HFFc6 (cell line): ENCODE measurements around the gene PPM1A. TPM values are rescaled to one million over a fixed set of nuclear protein-coding genes. Genes with fewer than 3 reads are reported as not detected.
A peak's percentile ranks its signal among the peaks of the same experiment; 100 is the strongest.

Source experiments
- DNase-seq: peaks from one replicate; pipeline ENCODE4 v3.0.0-alpha.2; 2018
- H3K27ac Mint-ChIP-seq: 2 replicates; pipeline ENCODE4 v1.8.0; 2020; ENCODE audit warnings: mild to moderate bottlenecking, mixed read lengths
- H3K27me3 Mint-ChIP-seq: 2 replicates; pipeline ENCODE4 v1.8.0; 2021; ENCODE audit warnings: mild to moderate bottlenecking, moderate library complexity, mixed read lengths; ENCODE audit not compliant: insufficient read depth
- H3K36me3 Mint-ChIP-seq: 2 replicates; pipeline ENCODE4 v1.8.0; 2021; ENCODE audit warnings: low read depth, mixed read lengths
- H3K4me1 Mint-ChIP-seq: 2 replicates; pipeline ENCODE4 v1.8.0; 2020; ENCODE audit warnings: low read depth, mixed read lengths
- H3K4me3 Mint-ChIP-seq: 2 replicates; pipeline ENCODE4 v1.8.0; 2020; ENCODE audit warnings: mild to moderate bottlenecking, moderate library complexity, mixed read lengths
- H3K9me3 Mint-ChIP-seq: 2 replicates; pipeline ENCODE4 v1.8.0; 2020; ENCODE audit warnings: mild to moderate bottlenecking, mixed read lengths
- CTCF ChIP-seq: fragments of 200-600 bp; sonication (generic); IDR thresholded peaks from 2 replicates; pipeline ENCODE4 v1.5.0; 2021; ENCODE audit warnings: antibody characterized with exemption, mild to moderate bottlenecking
- total RNA-seq, 6 experiments: library from RNA; stranded (reverse); fragmentation: NEBNext Ultra II Directional; extraction: Animal tissue kit (Norgen Biotek cat#: 25700); gene quantifications; 2 replicates in 1 of 6; 3 replicates in 5 of 6; pipeline ENCODE4 v1.2.3, GENCODE V29; 2021

PPM1A gene
- total RNA-seq, 6 experiments from 2014 or later, result 35.2 to 38.0 (median 36.5) TPM

GRCh38 chr14:60272177-60272576 is 23.2 kb downstream of the PPM1A start:
- H3K9me3 Mint-ChIP-seq, result no peaks in the 10 kb centered on the region
- H3K36me3 Mint-ChIP-seq, result peaks cover 7% of the 10 kb centered on the region; the same call in 1 of the 2 replicates
- peak; percentile 17; the same call in 1 of the 2 replicates for TF ChIP-seq CTCF
- no peaks in the 10 kb centered on the region; the same call in 1 of the 2 replicates for H3K27me3 Mint-ChIP-seq
- H3K4me1 Mint-ChIP-seq, result peaks cover 42% of the 10 kb centered on the region
- no peak overlapping the region for H3K27ac Mint-ChIP-seq
- no peak overlapping the region for H3K4me3 Mint-ChIP-seq
- no peak for DNase-seq

- DNase-seq, result no peak
- no peak overlapping the region for H3K4me3 Mint-ChIP-seq
- no peaks in the 10 kb centered on the region for H3K27me3 Mint-ChIP-seq
- peaks cover 42% of the 10 kb centered on the region for H3K4me1 Mint-ChIP-seq
- H3K27ac Mint-ChIP-seq, result no peak overlapping the region
- peaks cover 7% of the 10 kb centered on the region; the same call in 1 of the 2 replicates for H3K36me3 Mint-ChIP-seq
- no peaks in the 10 kb centered on the region for H3K9me3 Mint-ChIP-seq
- no peak for TF ChIP-seq CTCF
Observed at GRCh38 chr14:60273956-60274355, 24.9 kb downstream of the PPM1A start.

DNA sequence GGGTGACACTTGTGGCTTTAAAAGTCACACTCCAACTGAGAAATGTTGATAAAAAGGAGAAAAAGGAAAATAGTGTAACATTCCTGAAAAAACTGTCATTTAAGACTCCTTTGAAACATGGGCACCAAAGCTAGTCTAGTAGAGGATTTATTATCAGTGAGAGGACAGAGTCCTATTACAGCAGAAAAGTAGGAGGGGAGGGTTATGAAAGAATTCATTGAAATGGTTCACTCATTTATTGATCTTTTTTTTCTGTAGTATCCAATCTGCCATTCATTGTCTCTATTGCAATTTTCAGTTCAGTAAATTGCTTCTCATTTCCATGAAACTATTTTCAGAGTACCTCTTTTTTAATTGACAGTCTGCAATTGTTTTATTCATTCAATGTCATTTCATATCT is 25.4 kb downstream of the PPM1A start:
- no peaks in the 10 kb centered on the region for H3K27me3 Mint-ChIP-seq
- no peak overlapping the region for H3K27ac Mint-ChIP-seq
- no peaks in the 10 kb centered on the region for H3K9me3 Mint-ChIP-seq
- no peak for TF ChIP-seq CTCF
- H3K4me3 Mint-ChIP-seq, result no peak overlapping the region
- H3K4me1 Mint-ChIP-seq, result peaks cover 42% of the 10 kb centered on the region
- DNase-seq, result no peak
- H3K36me3 Mint-ChIP-seq, result peaks cover 7% of the 10 kb centered on the region; the same call in 1 of the 2 replicates

DNA sequence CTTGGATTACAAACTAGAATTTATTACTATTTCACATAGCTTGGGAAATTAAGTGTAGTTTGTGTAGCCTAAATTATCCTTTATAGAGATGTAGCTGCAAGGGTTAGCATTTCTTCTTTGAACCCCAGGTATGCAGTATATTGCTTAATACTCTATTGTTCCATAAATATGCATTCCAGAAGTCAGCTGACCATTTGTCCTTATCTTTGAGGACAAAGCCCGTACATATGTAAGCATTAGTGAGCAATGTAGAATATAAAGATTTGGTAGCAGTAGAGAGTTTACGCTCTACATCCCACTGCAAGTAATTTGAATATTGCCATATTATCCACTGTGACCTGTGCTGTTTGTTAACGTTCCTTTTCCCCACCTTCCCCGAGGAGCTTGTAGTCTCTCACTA is 26.9 kb downstream of the PPM1A start:
- no peak for DNase-seq
- Mint-ChIP-seq H3K27me3 (no peaks in the 10 kb centered on the region), H3K36me3 (peaks cover 5% of the 10 kb centered on the region; the same call in 1 of the 2 replicates), H3K4me1 (peaks cover 40% of the 10 kb centered on the region), H3K27ac (no peak overlapping the region), H3K9me3 (no peaks in the 10 kb centered on the region), H3K4me3 (no peak overlapping the region)
- no peak for TF ChIP-seq CTCF

- H3K4me3 Mint-ChIP-seq, result no peak overlapping the region
- no peak for TF ChIP-seq CTCF
- no peak for DNase-seq
- H3K9me3 Mint-ChIP-seq, result no peaks in the 10 kb centered on the region
- peaks cover 36% of the 10 kb centered on the region for H3K4me1 Mint-ChIP-seq
- peaks cover under 1% of the 10 kb centered on the region; the same call in 1 of the 2 replicates for H3K36me3 Mint-ChIP-seq
- H3K27ac Mint-ChIP-seq, result no peak overlapping the region
- no peaks in the 10 kb centered on the region for H3K27me3 Mint-ChIP-seq
Observed at GRCh38 chr14:60276347-60276746, 27.3 kb downstream of the PPM1A start.
